ENCODE measurements around the gene NKPD1. TPM values are rescaled to one million over a fixed set of nuclear protein-coding genes. Genes with fewer than 3 reads are reported as not detected.

NKPD1 gene
- polyA plus RNA-seq, 1 donor (not counting 4 experiments of a cell fraction or from before 2014, with no cell fraction given): 0.37 TPM

- TF ChIP-seq EZH2 (IDR thresholded peaks at IDR 0.05; ENCODE audit: low read length) (no peak), CTCF (optimal IDR thresholded peaks at IDR 0.05 in 1 of 3, IDR thresholded peaks at IDR 0.05 in 1 of 3, conservative IDR thresholded peaks at IDR 0.05 in 1 of 3; ENCODE audit: extremely low read depth in 1 of 3, insufficient read depth in 2 of 3, low read length in 3 of 3) (peak; percentile 24 to 69 (median 44))
- H3K4me1 ChIP-seq (ENCODE audit: control insufficient read depth, extremely low read depth, insufficient read depth, low read length): peaks cover 49% of the 10 kb centered on the region
- DNase-seq (ENCODE audit: low read depth, low spot score): no peak
- H3K4me3 ChIP-seq (ENCODE audit: control insufficient read depth in 2 of 3, extremely low read depth in 1 of 3, insufficient read depth in 2 of 3, low read depth in 1 of 3, low read length in 3 of 3): peak overlapping the region in 2 of 3 experiments; percentile 7 to 22
- H4K20me1 ChIP-seq (ENCODE audit: control insufficient read depth, extremely low read depth, insufficient read depth, low read length): peaks cover 2% of the 10 kb centered on the region
- no peaks in the 10 kb centered on the region for H3K27me3 ChIP-seq (ENCODE audit: control insufficient read depth, extremely low read depth, insufficient read depth, low read length)
- H3K79me2 ChIP-seq (ENCODE audit: control insufficient read depth, insufficient read depth, low read length): no peaks in the 10 kb centered on the region
- no peaks in the 10 kb centered on the region for H3K9me1 ChIP-seq (ENCODE audit: control insufficient read depth, extremely low read depth, insufficient read depth, low read length)
- FAIRE-seq: no peak
- no peak overlapping the region for H3K27ac ChIP-seq (ENCODE audit: control insufficient read depth, insufficient read depth, low read length)
- H3K9me3 ChIP-seq (ENCODE audit: control insufficient read depth, low read depth, low read length): no peaks in the 10 kb centered on the region
- dilution Hi-C loops (cut with MboI; ENCODE audit: extremely low pct_ligation_motif_present, low sequenced_read_pairs): no loop called here
- no peaks in the 10 kb centered on the region for H3K36me3 ChIP-seq (ENCODE audit: control insufficient read depth in 2 of 2, extremely low read depth in 1 of 2, insufficient read depth in 2 of 2, low read length in 2 of 2)
- H3K4me2 ChIP-seq (ENCODE audit: control insufficient read depth, extremely low read depth, insufficient read depth, low read depth, low read length): peak overlapping the region; percentile 66
- H3K9ac ChIP-seq (ENCODE audit: control insufficient read depth, extremely low read depth, insufficient read depth, low read length): peak overlapping the region; percentile 37
- peak overlapping the region; percentile 5 for H2AFZ ChIP-seq (ENCODE audit: control insufficient read depth, low read length)
Observed at GRCh38 chr19:45161738-45162607, 1.2 kb upstream of the NKPD1 start.

- no peaks in the 10 kb centered on the region for H3K27me3 ChIP-seq (ENCODE audit: control insufficient read depth, extremely low read depth, insufficient read depth, low read length)
- dilution Hi-C loops (cut with MboI; ENCODE audit: extremely low pct_ligation_motif_present, low sequenced_read_pairs): no loop called here
- H3K9ac ChIP-seq (ENCODE audit: control insufficient read depth, extremely low read depth, insufficient read depth, low read length): no peak overlapping the region
- no peaks in the 10 kb centered on the region for H3K36me3 ChIP-seq (ENCODE audit: control insufficient read depth in 2 of 2, extremely low read depth in 1 of 2, insufficient read depth in 2 of 2, low read length in 2 of 2)
- FAIRE-seq (no peak), DNase-seq (ENCODE audit: low read depth, low spot score) (no peak)
- no peaks in the 10 kb centered on the region for H3K9me3 ChIP-seq (ENCODE audit: control insufficient read depth, low read depth, low read length)
- no peaks in the 10 kb centered on the region for H3K79me2 ChIP-seq (ENCODE audit: control insufficient read depth, insufficient read depth, low read length)
- H3K4me2 ChIP-seq (ENCODE audit: control insufficient read depth, extremely low read depth, insufficient read depth, low read depth, low read length): no peak overlapping the region
- H2AFZ ChIP-seq (ENCODE audit: control insufficient read depth, low read length): no peak overlapping the region
- H3K9me1 ChIP-seq (ENCODE audit: control insufficient read depth, extremely low read depth, insufficient read depth, low read length): no peaks in the 10 kb centered on the region
- TF ChIP-seq CTCF (optimal IDR thresholded peaks at IDR 0.05 in 1 of 3, IDR thresholded peaks at IDR 0.05 in 1 of 3, conservative IDR thresholded peaks at IDR 0.05 in 1 of 3; ENCODE audit: extremely low read depth in 1 of 3, insufficient read depth in 2 of 3, low read length in 3 of 3) (no peak), EZH2 (IDR thresholded peaks at IDR 0.05; ENCODE audit: low read length) (no peak)
- no peak overlapping the region for H3K4me3 ChIP-seq (ENCODE audit: control insufficient read depth in 2 of 3, extremely low read depth in 1 of 3, insufficient read depth in 2 of 3, low read depth in 1 of 3, low read length in 3 of 3)
- H3K4me1 ChIP-seq (ENCODE audit: control insufficient read depth, extremely low read depth, insufficient read depth, low read length): peaks cover 54% of the 10 kb centered on the region
- no peak overlapping the region for H3K27ac ChIP-seq (ENCODE audit: control insufficient read depth, insufficient read depth, low read length)
- H4K20me1 ChIP-seq (ENCODE audit: control insufficient read depth, extremely low read depth, insufficient read depth, low read length): peaks cover 2% of the 10 kb centered on the region
Observed at GRCh38 chr19:45159971-45160324, 834 bp downstream of the NKPD1 start.

All from keratinocyte (primary cell).